Measurements from ENCODE around the gene FRRS1L. TPM values are rescaled to one million over a fixed set of nuclear protein-coding genes. Genes with fewer than 3 reads are reported as not detected.

FRRS1L gene
- total and polyA plus RNA-seq, 4 donors, result 0.08 to 0.51 TPM; not detected in 2

DNA sequence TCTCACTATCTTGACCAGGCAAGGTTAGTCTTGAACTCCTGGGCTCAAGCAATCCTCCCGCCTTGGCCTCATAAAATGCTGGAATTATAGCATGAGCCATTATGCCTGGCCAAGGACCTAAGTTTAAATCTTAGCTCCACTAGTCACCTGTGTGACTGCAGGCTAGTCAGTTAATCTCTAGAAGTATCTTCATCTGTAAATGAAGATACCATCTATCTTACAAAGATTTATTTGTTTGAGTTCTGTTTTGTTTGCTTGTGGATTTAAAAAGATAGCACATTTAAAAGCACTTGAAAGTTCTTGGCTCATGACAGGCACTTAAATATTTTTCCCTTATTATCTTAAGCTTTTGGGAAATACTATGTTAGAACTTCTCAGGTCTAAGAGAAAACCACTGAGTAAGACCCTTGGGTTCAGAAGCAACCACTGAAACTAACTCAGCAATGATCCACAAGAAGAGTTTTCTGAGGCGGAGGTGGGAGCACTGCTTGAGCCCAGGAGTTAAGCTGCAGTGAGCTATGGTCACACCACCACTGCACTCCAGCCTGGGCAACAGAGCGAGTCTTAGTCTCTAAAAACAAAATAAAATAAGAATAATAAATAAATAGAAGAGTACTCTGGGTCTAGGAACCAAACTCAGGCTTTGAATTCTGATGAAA lies 66.4 kb downstream of the FRRS1L start:
- Histone ChIP-seq H3K36me3 (ENCODE audit: control insufficient read depth in 4 of 4, insufficient read depth in 3 of 4, low read depth in 1 of 4, low read length in 3 of 4) (peaks cover 1 to 12% (median 5%) of the 10 kb centered on the region in 4 donors), H3K9me3 (ENCODE audit: control insufficient read depth in 4 of 4, low read length in 3 of 4) (no peaks in the 10 kb centered on the region), H3K27me3 (ENCODE audit: control insufficient read depth in 4 of 4, insufficient read depth in 4 of 4, low read length in 3 of 4) (no peaks in the 10 kb centered on the region), H3K4me3 (ENCODE audit: low read depth in 1 of 3, low read length in 3 of 3) (no peak overlapping the region), H3K9ac (ENCODE audit: low read depth in 1 of 2, low read length in 2 of 2) (no peak overlapping the region), H3K4me1 (ENCODE audit: control insufficient read depth in 4 of 4, insufficient read depth in 4 of 4, low read length in 3 of 4) (peaks cover 4 to 20% (median 13%) of the 10 kb centered on the region in 4 donors), H3K27ac (ENCODE audit: low read depth in 1 of 2, low read length in 2 of 2) (no peak overlapping the region)
- 81% methylated on average over 3 of the region's 3 CpGs for WGBS
- no peak for DNase-seq (ENCODE audit: low spot score)
- TF ChIP-seq, protein P1, sequence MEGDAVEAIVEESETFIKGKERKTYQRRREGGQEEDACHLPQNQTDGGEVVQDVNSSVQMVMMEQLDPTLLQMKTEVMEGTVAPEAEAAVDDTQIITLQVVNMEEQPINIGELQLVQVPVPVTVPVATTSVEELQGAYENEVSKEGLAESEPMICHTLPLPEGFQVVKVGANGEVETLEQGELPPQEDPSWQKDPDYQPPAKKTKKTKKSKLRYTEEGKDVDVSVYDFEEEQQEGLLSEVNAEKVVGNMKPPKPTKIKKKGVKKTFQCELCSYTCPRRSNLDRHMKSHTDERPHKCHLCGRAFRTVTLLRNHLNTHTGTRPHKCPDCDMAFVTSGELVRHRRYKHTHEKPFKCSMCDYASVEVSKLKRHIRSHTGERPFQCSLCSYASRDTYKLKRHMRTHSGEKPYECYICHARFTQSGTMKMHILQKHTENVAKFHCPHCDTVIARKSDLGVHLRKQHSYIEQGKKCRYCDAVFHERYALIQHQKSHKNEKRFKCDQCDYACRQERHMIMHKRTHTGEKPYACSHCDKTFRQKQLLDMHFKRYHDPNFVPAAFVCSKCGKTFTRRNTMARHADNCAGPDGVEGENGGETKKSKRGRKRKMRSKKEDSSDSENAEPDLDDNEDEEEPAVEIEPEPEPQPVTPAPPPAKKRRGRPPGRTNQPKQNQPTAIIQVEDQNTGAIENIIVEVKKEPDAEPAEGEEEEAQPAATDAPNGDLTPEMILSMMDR (IDR thresholded peaks at IDR 0.05; ENCODE audit: low read depth, low read length, missing input control), result no peak
- no peak for TF ChIP-seq TAF1 (conservative IDR thresholded peaks at IDR 0.05)
- TF ChIP-seq EGR1 (IDR thresholded peaks at IDR 0.05; ENCODE audit: low read depth in 2 of 2), result no peak
- TF ChIP-seq, protein P2, sequence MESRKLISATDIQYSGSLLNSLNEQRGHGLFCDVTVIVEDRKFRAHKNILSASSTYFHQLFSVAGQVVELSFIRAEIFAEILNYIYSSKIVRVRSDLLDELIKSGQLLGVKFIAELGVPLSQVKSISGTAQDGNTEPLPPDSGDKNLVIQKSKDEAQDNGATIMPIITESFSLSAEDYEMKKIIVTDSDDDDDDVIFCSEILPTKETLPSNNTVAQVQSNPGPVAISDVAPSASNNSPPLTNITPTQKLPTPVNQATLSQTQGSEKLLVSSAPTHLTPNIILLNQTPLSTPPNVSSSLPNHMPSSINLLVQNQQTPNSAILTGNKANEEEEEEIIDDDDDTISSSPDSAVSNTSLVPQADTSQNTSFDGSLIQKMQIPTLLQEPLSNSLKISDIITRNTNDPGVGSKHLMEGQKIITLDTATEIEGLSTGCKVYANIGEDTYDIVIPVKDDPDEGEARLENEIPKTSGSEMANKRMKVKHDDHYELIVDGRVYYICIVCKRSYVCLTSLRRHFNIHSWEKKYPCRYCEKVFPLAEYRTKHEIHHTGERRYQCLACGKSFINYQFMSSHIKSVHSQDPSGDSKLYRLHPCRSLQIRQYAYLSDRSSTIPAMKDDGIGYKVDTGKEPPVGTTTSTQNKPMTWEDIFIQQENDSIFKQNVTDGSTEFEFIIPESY (IDR thresholded peaks at IDR 0.05), result no peak
- no peak for TF ChIP-seq SP1 (IDR thresholded peaks at IDR 0.05)
- TF ChIP-seq JUND (IDR thresholded peaks at IDR 0.05), result no peak
- no peak for TF ChIP-seq FOXA2 (IDR thresholded peaks at IDR 0.05)
- TF ChIP-seq RXRA (IDR thresholded peaks at IDR 0.05), result no peak
- no peak for TF ChIP-seq YY1 (IDR thresholded peaks at IDR 0.05)
- no peak for TF ChIP-seq RAD21 (IDR thresholded peaks at IDR 0.05)
- no peak for TF ChIP-seq FOXA1 (IDR thresholded peaks at IDR 0.05)
- TF ChIP-seq, protein P3, sequence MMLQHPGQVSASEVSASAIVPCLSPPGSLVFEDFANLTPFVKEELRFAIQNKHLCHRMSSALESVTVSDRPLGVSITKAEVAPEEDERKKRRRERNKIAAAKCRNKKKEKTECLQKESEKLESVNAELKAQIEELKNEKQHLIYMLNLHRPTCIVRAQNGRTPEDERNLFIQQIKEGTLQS (IDR thresholded peaks at IDR 0.05), result no peak
- TF ChIP-seq NR2F2 (IDR thresholded peaks at IDR 0.05), result no peak
- TF ChIP-seq, protein P4, sequence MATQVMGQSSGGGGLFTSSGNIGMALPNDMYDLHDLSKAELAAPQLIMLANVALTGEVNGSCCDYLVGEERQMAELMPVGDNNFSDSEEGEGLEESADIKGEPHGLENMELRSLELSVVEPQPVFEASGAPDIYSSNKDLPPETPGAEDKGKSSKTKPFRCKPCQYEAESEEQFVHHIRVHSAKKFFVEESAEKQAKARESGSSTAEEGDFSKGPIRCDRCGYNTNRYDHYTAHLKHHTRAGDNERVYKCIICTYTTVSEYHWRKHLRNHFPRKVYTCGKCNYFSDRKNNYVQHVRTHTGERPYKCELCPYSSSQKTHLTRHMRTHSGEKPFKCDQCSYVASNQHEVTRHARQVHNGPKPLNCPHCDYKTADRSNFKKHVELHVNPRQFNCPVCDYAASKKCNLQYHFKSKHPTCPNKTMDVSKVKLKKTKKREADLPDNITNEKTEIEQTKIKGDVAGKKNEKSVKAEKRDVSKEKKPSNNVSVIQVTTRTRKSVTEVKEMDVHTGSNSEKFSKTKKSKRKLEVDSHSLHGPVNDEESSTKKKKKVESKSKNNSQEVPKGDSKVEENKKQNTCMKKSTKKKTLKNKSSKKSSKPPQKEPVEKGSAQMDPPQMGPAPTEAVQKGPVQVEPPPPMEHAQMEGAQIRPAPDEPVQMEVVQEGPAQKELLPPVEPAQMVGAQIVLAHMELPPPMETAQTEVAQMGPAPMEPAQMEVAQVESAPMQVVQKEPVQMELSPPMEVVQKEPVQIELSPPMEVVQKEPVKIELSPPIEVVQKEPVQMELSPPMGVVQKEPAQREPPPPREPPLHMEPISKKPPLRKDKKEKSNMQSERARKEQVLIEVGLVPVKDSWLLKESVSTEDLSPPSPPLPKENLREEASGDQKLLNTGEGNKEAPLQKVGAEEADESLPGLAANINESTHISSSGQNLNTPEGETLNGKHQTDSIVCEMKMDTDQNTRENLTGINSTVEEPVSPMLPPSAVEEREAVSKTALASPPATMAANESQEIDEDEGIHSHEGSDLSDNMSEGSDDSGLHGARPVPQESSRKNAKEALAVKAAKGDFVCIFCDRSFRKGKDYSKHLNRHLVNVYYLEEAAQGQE (IDR thresholded peaks at IDR 0.05), result no peak
- no peak for TF ChIP-seq GABPA (IDR thresholded peaks at IDR 0.05 in 1 of 2, conservative IDR thresholded peaks at IDR 0.05 in 1 of 2)
- TF ChIP-seq, protein P5, sequence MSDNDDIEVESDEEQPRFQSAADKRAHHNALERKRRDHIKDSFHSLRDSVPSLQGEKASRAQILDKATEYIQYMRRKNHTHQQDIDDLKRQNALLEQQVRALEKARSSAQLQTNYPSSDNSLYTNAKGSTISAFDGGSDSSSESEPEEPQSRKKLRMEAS (IDR thresholded peaks at IDR 0.05), result no peak
- no peak for TF ChIP-seq HNF4A (conservative IDR thresholded peaks at IDR 0.05)
- TF ChIP-seq HNF4G (IDR thresholded peaks at IDR 0.05), result no peak

Measured in liver (tissue), 9 donors.